NCI-H2227 (cell line): Measurements from ENCODE around the gene ENTREP3.
"Not testable (repeated sequence)": the region's sequence is repeated elsewhere in the genome, so short reads cannot be mapped to it uniquely, and the experiment has no call there.

Source experiments
- DNase-seq: peaks from one replicate; lab custom pipeline; 2025; ENCODE audit not compliant: unreplicated experiment; lab: John Stamatoyannopoulos, UW

The ENTREP3 gene, protein sequence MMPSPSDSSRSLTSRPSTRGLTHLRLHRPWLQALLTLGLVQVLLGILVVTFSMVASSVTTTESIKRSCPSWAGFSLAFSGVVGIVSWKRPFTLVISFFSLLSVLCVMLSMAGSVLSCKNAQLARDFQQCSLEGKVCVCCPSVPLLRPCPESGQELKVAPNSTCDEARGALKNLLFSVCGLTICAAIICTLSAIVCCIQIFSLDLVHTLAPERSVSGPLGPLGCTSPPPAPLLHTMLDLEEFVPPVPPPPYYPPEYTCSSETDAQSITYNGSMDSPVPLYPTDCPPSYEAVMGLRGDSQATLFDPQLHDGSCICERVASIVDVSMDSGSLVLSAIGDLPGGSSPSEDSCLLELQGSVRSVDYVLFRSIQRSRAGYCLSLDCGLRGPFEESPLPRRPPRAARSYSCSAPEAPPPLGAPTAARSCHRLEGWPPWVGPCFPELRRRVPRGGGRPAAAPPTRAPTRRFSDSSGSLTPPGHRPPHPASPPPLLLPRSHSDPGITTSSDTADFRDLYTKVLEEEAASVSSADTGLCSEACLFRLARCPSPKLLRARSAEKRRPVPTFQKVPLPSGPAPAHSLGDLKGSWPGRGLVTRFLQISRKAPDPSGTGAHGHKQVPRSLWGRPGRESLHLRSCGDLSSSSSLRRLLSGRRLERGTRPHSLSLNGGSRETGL

DNA sequence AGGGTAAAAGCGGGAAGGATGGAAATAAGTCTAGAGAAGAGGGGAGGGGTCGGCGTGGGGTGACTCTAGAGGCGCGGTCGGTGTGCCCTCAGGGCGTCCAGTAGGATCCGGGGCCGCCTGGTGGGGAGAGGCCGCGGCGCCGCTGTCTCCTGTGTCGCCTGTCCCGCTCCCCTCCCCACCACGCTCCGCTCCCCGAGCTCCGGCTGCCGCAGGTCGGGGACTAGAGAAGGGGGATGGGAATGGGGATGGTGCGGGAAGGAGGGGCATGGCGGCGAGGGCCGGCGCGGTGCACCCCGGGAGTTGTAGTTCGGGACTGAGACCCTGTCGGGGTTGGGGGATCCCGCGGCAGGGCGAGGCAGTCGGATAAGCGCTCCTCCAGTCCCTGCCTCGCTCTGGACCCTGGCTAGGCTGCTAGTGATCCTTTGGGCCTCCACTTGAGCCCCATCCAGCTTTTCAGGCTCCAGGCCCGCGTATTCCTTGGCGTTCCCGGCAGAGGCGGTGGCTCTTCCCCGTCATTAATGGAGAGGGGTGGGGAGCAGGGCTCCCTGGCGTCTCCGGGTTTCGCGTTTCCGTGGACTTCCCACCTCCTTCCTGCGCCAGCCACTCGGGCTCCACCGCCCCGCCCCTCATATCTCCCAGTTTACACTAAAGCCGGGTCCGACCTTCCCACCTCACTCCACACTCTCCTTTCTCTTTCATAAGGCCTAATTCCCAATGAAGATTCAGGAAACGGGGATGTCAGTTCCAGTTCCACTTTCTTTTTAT is at the start of gene ENTREP3:
Gene ENTREP3, minus strand, starts transcription at position 241 of the 765 bp plus-strand sequence. CDS start 606 bp downstream, outside the sequence.
- peak; percentile 91 for DNase-seq

DNA sequence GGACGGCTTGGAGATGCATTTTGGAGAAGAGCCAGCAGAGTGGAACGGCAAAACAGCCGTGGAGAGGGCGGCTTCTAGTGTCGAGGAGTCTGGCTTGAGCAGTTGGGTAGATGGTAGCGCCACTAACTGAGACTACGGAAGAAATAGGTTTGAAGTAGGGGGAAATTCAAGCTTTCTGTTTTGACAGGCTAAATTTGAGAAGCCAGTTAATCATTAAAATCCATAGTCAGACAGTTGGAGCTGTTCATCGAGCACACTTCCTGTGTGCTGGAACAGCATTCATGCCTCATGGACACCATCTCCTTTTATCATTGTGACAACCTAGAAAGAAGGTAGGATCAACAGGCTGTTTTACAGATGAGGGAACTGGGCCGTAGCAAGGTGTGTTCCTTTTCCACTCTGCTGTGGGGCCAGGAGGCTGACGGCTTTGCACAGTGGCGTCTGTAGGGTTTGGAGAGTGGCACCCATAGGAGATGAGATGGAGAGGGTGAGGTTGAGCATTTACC is 49.3 kb upstream of the ENTREP3 start:
- DNase-seq: no peak

DNA sequence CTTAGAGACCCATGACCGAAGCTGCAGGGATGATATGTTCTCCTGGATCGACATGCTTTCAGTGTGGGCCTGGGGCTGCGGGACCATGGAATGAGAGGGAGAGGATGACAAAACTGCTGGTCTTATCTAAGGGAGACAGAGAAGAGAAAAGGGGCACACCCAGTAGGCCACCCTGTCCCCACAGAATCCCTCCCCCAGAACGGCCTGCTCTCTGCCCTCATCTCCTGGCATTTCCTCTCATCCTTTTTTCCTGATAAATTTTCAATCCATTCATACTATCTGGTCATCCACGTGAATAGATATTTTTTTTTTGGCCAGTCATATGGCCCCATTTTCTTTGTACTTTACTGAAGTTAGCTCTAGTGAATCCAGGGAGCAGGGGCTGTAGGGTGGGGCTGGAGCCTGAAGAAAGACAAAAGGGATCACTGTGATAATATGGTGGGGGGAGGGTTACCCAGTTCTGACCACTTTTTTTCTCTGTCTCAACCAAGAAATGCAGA is 46.1 kb upstream of the ENTREP3 start, which contains the start of gene PKLR:
Gene PKLR, minus strand, starts transcription at position 97 of the 500 bp plus-strand sequence. Its CDS starts 43 bp downstream, at position 54.
- no peak for DNase-seq

DNA sequence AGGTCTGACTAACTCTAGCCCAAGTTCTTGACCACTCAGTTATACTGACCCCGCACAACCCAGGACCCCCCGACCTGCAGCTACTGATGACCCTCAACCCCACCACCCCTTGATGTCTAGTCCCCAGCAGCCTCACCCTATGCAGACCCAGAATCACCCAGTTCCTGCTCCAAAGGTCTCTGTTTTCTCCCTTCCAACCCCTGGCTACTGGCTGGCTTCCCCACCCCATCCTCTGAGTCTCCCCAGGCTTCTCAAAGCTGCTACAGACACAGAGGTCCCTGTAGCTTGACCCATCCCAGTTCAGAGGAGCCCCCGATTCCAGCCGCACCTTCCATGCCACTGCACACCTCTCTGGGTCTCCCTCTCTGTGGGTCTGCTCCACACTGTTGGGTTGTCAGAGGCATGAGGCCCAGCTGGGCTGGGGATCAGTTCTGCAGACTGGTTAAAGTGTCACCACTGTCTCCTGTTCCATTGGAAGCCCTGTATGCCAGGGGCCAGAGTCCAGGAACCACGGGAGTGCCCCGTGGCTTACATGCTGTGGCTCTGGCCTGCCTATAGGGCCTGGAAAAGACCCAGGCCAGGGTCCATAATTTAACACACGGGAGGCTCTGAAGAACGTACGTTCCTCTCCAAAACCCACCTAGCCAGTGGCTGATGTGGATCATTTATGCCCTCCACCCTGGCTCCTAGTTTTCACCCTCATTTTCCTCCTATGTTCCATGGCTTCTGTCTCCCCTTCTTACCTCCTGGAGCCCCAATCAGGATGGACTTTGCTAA is 45.5 kb upstream of the ENTREP3 start:
- DNase-seq: no peak

DNA sequence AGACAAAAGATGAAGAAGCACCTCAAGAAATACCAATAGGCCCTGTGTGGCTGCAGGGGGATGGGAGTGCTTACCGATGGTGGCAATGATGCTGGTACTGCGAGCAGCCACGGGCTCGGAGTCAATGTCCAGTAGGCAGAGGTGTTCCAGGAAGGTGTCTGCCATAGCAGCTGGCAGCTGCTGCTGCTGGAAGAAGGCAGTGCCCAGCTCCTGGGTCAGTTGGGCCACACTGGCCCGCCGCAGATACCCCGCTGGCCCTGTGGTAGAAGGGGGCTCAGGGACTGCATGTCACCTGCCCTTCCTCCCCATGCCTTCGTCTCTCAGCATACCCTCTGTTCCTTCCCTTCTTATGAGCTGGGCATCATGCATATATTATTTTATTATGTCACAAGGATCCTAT is 44.7 kb upstream of the ENTREP3 start:
- DNase-seq: no peak

DNA sequence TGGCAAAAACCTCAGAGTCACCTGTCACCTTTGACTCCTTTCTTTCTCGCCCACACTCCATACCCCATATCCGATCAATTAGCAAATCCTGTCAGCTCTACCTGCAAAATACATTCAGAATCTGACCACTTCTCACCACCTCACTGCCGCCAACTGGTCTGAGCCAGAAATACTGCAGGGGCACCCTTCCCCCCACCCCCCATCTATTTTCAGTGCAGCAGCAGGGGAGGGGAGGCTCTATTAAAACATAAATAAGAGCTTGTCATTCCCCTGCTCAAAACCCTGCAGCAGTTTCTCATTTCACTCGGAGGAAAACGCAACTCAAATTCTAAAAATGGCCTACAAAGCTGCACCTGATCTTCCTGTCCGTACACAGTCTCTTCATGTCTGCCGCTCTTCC is 42.1 kb upstream of the ENTREP3 start:
- peak; percentile 23 for DNase-seq

DNA sequence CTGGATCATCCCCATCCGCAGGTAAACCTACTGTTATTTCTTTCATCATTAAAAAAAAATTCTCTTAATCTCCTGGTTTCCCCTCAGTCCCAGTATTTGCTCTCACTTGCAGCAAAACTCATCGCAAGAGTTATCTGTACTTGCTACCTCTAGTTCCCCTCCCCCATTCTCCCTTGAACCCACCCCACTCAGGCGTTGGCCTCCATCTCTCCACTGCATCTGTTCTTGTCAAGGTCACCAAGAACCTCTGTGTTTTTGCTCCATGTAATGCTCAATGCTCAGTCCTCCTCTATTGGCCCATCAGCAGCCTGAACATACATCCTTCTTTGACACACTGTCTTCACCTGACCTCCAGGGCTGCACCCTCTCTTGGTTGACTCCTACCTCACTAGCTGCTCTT is 41.4 kb upstream of the ENTREP3 start:
- DNase-seq: no peak

DNA sequence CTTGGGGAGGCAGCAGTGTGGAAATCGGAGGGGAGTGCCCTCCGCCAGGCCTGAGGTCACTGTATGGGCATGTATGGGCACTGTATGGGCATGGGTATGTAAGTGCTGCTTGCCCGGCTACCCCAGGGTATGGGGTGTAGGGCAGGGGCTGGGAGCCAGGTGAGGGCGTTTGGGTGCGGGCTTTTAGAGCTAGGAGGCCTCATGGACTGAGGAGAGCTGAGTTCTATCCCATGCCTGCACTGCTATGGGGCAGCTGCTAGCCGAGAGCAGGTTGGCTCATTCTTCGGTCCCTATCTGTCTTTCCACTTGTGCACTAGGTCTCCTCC is 40.6 kb upstream of the ENTREP3 start:
- DNase-seq: no peak

DNA sequence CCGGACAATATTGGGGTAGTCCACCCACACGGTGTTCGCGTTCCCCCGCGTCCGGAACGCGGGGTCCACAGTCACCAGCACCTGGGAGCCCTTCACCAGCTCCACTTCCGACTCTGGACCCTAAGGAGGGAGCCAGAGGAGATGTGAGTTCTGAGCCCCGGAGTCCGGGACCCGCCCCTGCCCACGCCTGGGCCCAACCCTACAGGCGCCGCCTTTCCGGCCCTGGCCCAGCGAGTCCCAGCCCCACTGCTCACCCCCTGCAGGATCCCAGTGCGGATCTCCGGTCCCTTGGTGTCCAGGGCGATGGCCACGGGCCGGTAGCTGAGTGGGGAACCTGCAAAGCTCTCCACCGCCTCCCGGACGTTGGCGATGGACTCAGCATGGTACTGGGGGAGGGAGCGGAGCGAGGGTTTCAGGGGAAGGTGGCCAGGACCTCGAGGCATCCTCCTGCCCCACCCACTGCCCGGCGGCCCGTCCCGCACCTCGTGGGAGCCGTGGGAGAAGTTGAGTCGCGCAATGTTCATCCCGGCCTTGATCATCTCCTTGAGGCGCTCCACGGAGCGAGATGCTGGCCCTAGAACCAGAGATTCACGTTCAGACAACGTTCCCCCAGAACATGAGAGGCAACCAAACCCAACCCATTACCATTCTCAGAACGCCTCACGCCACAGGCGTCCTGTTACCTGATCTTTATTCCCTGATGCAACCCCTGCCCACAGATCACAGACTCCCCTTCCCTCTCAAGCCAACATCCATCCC is 40.1 kb upstream of the ENTREP3 start:
- no peak for DNase-seq

DNA sequence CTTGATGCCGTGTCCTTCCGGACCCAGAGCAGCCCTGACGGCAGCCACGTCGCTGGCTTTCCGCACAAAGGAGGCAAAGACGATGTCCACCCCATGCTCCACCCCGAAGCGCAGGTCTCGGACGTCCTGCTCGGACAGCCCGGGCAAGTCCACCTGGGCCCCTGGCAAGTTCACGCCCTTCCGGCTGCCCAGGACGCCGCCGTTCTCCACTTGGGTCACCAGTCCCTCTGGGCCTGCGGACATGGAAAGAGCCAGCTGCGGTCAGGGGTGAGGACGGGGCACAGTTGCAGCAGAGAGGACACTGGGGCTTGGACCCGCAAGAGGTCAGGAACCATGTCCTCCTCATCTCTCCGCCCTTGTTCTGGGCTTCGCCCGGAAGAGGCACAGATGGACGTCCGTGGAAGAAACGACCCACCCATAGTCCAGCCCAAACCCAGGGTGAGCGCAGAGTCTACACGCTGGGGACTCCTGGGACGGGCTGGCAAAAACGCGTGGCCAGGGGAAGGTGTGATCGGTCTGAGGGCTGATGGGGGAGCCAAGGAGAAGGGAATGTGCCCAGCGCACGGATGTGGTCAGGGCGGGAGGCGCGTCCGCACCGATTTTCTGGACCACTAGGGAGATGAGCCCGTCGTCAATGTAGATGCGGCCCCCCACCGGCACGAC is 39.4 kb upstream of the ENTREP3 start:
- no peak for DNase-seq

DNA sequence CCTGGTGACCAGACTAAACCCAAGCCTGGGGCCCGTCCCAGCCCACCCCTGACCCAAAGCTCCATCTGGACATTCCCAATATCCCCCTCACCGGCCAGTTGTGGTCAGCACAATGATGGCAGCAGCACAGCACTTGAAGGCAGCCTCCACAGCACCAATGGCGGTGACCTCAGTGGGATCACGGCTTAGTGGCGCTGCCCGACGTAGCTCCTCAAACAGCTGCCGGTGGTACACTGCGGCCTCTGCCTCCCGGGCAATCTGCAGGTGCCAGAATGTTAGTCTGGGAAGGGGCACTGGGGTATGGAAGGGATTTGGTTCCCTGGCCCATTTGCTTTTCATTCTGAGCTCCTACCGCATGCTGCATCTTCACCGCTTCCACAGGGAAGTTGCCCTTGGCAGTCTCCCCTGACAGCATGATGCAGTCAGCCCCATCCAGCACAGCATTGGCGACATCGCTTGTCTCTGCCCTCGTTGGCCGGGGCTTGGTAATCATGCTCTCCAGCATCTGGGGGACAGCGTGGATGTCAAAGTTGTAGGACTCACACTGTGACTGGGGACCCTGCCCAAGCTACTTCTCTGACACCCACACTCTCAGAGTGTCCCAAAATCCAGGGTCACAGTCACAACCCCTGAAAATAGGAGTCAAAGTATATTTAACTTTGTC is 37.9 kb upstream of the ENTREP3 start:
- DNase-seq: no peak

DNA sequence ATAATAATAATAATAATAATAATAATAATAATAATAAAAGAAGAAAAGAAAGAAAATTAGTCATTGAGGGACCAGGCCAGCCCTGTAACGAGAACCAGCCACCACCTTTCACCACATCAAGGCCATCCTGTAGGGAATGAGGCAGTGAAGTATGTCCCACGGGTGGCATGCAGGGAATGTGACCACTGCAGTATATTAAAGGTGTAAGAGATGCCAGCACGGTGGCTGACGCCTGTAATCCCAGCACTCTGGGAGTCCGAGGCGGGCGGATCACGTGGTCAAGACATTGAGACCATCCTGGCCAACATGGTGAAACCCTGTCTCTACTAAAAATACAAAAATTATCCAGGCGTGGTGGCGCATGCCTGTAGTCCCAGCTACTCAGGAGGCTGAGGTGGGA is 35.7 kb upstream of the ENTREP3 start:
- DNase-seq: not testable (repeated sequence)

DNA sequence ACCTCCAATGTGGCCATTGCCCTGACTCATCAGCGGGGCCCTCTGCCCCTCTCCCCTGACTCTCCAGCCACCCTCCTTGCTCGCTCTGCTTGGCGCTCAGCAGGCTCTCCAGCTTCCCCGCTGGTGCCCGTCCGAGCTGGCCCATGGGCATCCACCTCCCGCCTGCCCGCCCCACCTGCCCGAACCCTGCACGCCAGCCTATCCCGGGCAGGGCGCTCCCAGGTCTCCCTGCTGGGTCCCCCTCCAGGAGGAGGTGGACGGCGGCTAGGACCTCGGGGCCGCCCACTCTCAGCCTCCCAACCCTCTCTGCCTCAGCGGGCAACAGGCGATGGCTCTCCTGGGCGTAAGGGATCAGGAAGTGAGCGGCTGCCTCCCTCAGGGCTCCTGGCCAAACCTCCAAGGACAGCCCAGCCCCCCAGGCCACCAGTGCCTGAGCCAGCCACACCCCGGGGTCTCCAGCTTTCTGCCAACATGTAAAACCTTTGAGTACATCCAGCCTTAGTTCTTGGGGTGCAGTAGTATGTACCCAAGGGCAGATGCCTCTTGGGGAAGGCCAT is 32.8 kb upstream of the ENTREP3 start:
- DNase-seq: no peak

DNA sequence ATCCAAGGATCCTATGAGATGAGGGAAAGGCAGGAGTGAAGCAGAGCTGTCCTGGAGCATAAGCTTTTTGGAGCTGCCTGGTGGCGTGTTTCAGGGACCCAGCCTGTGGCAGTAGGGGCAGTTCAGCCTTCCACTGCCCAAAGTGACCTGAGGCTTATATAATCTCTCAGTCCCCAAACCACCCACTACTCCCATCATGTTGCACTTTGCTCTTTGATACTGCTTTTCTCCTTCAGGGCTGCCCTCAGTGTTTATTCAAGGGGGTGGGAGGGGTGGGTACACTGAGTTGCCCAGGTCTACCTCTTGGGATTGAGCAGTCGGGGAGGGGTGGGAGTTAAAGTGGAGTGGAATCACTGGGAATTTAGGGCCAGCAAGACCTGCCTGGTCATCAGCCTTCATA is 31.3 kb upstream of the ENTREP3 start:
- DNase-seq: no peak

DNA sequence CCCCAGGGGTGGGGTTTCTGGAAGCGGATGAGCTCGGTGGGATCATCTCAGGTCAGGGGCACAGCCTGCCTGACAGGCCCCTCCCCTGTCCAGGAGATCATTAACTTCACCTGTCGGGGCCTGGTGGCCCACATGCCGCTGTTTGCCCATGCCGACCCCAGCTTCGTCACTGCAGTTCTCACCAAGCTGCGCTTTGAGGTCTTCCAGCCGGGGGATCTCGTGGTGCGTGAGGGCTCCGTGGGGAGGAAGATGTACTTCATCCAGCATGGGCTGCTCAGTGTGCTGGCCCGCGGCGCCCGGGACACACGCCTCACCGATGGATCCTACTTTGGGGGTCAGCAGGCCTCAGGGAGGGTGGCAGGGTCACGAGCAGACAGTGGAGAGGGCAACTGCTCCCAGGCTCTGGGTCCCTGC is 30.4 kb upstream of the ENTREP3 start:
- DNase-seq: no peak

DNA sequence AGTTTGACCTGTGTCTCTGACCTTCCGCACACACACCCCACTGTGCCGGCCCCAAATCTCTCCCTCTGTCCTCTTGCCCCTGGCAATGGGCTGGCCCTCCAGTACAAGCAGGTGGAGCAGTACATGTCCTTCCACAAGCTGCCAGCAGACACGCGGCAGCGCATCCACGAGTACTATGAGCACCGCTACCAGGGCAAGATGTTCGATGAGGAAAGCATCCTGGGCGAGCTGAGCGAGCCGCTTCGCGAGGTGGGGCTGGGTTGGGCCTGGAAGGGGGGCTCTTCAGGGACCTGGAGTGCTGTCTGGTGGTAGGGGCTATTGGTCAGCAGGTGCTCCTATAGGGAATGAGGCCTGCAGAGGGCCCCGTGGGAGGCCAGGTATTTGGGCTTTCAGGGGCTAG is 29.8 kb upstream of the ENTREP3 start:
- DNase-seq: no peak

DNA sequence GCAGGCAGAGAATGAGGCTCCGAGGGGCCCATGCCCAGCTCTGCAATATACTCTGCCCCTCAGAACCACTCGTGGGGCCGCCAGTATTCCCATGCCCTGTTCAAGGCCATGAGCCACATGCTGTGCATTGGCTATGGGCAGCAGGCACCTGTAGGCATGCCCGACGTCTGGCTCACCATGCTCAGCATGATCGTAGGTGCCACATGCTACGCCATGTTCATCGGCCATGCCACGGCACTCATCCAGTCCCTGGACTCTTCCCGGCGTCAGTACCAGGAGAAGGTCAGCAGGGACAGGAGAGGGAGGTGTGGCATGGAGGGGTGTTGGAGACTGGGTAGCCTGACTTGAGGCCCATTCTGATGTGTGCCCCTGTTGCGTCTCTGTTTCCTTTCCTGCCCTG is 29.2 kb upstream of the ENTREP3 start:
- DNase-seq: no peak

DNA sequence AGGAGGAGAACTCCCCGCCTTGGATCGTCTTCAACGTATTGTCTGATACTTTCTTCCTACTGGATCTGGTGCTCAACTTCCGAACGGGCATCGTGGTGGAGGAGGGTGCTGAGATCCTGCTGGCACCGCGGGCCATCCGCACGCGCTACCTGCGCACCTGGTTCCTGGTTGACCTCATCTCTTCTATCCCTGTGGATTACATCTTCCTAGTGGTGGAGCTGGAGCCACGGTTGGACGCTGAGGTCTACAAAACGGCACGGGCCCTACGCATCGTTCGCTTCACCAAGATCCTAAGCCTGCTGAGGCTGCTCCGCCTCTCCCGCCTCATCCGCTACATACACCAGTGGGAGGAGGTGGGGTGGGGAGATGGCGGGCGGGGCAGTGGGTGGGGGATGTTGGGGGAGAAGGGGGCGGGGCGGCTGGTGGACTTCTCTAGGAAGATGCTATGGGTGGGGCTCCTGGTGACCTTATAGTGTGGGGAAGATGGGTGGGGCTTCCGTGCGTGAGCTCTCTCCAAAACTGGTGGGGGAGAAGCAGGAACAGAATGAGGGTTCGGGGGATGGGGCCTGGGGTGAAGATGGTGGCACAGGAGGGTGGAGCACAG is 27.3 kb upstream of the ENTREP3 start:
- no peak for DNase-seq
